HepG2 (cell line): Measurements from ENCODE around the gene ACAP3. TPM values are rescaled to one million over a fixed set of nuclear protein-coding genes. Genes with fewer than 3 reads are reported as not detected.

Experiments
- BHLHE40 ChIP-seq: IDR thresholded peaks from 2 replicates; pipeline ENCODE4 v1.6.1; 2011; ENCODE audit warnings: low read length, improper control_type of control experiment
- CAMTA2 ChIP-seq: sonication (generic); formaldehyde crosslinking; IDR thresholded peaks from 2 replicates; pipeline ENCODE4 v1.4.0; 2020; ENCODE audit warnings: mild to moderate bottlenecking, missing genetic modification reagents, borderline replicate concordance
- HOXA5 ChIP-seq: sonication (generic); formaldehyde crosslinking; IDR thresholded peaks from 2 replicates; pipeline ENCODE4 v1.4.0; 2020; ENCODE audit warnings: missing genetic modification reagents
- KDM4B ChIP-seq: sonication (generic); formaldehyde crosslinking; IDR thresholded peaks from 2 replicates; pipeline ENCODE4 v1.4.0; 2020; ENCODE audit warnings: missing genetic modification reagents
- KDM5B ChIP-seq: sonication (generic); formaldehyde crosslinking; IDR thresholded peaks from 2 replicates; pipeline ENCODE4 v1.4.0; 2020; ENCODE audit warnings: missing genetic modification reagents, mild to moderate bottlenecking, borderline replicate concordance
- PAWR ChIP-seq: sonication (generic); formaldehyde crosslinking; IDR thresholded peaks from 2 replicates; pipeline ENCODE4 v1.4.0; 2020; ENCODE audit warnings: missing genetic modification reagents, mild to moderate bottlenecking, borderline replicate concordance
- PHB2 ChIP-seq: fragments of 450-650 bp; IDR thresholded peaks from 2 replicates; pipeline ENCODE4 v1.6.1; 2018; ENCODE audit not compliant: partially characterized antibody
- RFX5 ChIP-seq: IDR thresholded peaks from 2 replicates; pipeline ENCODE4 v1.6.1; 2011; ENCODE audit warnings: low read depth, low read length, improper control_type of control experiment
- SALL1 ChIP-seq: sonication (generic); formaldehyde crosslinking; IDR thresholded peaks from 2 replicates; pipeline ENCODE4 v1.8.0; 2022; ENCODE audit warnings: mild to moderate bottlenecking, missing genetic modification reagents
- SMARCC2 ChIP-seq: fragments of 450-650 bp; IDR thresholded peaks from 2 replicates; pipeline ENCODE4 v1.6.1; 2017; ENCODE audit warnings: antibody characterized with exemption, mild to moderate bottlenecking
- TCF12 ChIP-seq, 2 experiments: fragments of 450-650 bp in 1 of 2; sonication (generic) in 1 of 2; formaldehyde crosslinking in 1 of 2; IDR thresholded peaks; 2 replicates each; pipeline versions ENCODE4 v1.6.1 to v1.8.0; 2017 to 2022; ENCODE audit warnings: antibody characterized with exemption in 1 of 2, mild to moderate bottlenecking in 1 of 2, missing genetic modification reagents in 1 of 2, moderate library complexity in 1 of 2
- TP53 ChIP-seq: sonication (generic); formaldehyde crosslinking; conservative IDR thresholded peaks from 2 replicates; pipeline ENCODE4 v1.4.0; 2020; ENCODE audit warnings: missing genetic modification reagents
- YEATS4 ChIP-seq: sonication (generic); formaldehyde crosslinking; IDR thresholded peaks from 2 replicates; pipeline ENCODE4 v1.4.0; 2020; ENCODE audit warnings: missing genetic modification reagents, borderline replicate concordance
- ZC3H13 ChIP-seq: sonication (generic); formaldehyde crosslinking; IDR thresholded peaks from 2 replicates; pipeline ENCODE4 v1.8.1; 2023; ENCODE audit warnings: mild to moderate bottlenecking, missing genetic modification reagents, moderate library complexity
- ZNF17 ChIP-seq: sonication (generic); formaldehyde crosslinking; IDR thresholded peaks from 2 replicates; pipeline ENCODE4 v1.5.0; 2020; ENCODE audit warnings: mild to moderate bottlenecking, missing genetic modification reagents
- ZSCAN30 ChIP-seq: sonication (generic); formaldehyde crosslinking; IDR thresholded peaks from 2 replicates; pipeline ENCODE4 v1.5.0; 2020; ENCODE audit warnings: mild to moderate bottlenecking, missing genetic modification reagents
- polyA plus RNA-seq, 8 experiments: library from polyadenylated mRNA; depleted of rRNA in 3 of 8; stranded (reverse) in 7 of 8; unstranded in 1 of 8; fragments of >200 nt; fragmentation: Illumina TruSeq in 4 of 8; extraction: Trizol in 4 of 8; gene quantifications; 2 replicates each; pipeline versions ENCODE4 v1.2.1 to v1.2.3, GENCODE V29; 2011 to 2016; ENCODE audit warnings: low read depth in 4 of 8, missing spikeins in 1 of 8, mixed read lengths in 1 of 8; ENCODE audit not compliant: insufficient read depth in 1 of 8
- total RNA-seq, 5 experiments: library from RNA; depleted of rRNA; stranded (reverse); fragments of >200 nt; fragmentation: Illumina TruSeq; extraction: Trizol; gene quantifications; 2 replicates each; pipeline ENCODE4 v1.2.3, GENCODE V29; 2016; ENCODE audit warnings: low read depth in 1 of 5
- TF ChIP-seq, protein P1 (sequence below): sonication (generic); formaldehyde crosslinking; IDR thresholded peaks from 2 replicates; pipeline ENCODE4 v1.4.0; 2020; ENCODE audit warnings: missing genetic modification reagents, borderline replicate concordance
- TF ChIP-seq, protein P2 (sequence below): sonication (generic); formaldehyde crosslinking; IDR thresholded peaks from 2 replicates; pipeline ENCODE4 v1.4.0; 2020; ENCODE audit warnings: mild to moderate bottlenecking, missing genetic modification reagents, borderline replicate concordance
- TF ChIP-seq, protein P3 (sequence below): sonication (generic); formaldehyde crosslinking; conservative IDR thresholded peaks from 2 replicates; pipeline ENCODE4 v1.4.0; 2020; ENCODE audit warnings: missing genetic modification reagents
- TF ChIP-seq, protein P4 (sequence below): sonication (generic); formaldehyde crosslinking; IDR thresholded peaks from 2 replicates; pipeline ENCODE4 v1.5.0; 2020; ENCODE audit warnings: mild to moderate bottlenecking, missing genetic modification reagents

Gene ACAP3
- total and polyA plus RNA-seq, 2 of the 13 experiments (the other 11 are each of a cell fraction or from before 2014, with no cell fraction given): 29.4 to 50.8 TPM

DNA sequence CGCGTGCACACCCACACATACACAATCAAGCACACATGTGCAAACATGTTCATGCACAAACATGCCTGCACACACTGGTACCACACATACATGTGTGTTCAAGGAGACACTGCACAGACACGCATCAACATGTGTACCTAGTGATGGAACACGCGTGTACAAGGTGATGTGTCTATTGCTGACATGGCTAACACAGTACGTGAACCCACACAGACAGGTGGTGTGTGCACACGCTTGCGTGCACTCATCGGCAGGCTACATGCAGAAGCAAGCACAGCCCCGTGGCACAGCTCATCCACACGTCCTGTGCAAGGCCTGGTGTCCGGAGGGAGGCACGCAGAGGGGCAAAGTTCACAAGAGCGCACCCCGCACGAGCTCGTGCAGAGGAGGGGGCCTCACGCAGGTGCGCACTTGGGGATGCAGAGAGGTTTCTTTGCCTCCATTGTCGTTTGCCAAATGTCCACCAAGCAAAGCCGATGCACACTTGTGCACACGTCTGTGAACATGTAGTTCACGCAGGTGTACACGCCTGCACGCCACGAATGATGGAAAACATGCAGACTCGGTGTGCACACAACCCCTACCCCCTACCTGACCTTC, 969 bp downstream of the ACAP3 start (continued):
- TF ChIP-seq, protein P1, sequence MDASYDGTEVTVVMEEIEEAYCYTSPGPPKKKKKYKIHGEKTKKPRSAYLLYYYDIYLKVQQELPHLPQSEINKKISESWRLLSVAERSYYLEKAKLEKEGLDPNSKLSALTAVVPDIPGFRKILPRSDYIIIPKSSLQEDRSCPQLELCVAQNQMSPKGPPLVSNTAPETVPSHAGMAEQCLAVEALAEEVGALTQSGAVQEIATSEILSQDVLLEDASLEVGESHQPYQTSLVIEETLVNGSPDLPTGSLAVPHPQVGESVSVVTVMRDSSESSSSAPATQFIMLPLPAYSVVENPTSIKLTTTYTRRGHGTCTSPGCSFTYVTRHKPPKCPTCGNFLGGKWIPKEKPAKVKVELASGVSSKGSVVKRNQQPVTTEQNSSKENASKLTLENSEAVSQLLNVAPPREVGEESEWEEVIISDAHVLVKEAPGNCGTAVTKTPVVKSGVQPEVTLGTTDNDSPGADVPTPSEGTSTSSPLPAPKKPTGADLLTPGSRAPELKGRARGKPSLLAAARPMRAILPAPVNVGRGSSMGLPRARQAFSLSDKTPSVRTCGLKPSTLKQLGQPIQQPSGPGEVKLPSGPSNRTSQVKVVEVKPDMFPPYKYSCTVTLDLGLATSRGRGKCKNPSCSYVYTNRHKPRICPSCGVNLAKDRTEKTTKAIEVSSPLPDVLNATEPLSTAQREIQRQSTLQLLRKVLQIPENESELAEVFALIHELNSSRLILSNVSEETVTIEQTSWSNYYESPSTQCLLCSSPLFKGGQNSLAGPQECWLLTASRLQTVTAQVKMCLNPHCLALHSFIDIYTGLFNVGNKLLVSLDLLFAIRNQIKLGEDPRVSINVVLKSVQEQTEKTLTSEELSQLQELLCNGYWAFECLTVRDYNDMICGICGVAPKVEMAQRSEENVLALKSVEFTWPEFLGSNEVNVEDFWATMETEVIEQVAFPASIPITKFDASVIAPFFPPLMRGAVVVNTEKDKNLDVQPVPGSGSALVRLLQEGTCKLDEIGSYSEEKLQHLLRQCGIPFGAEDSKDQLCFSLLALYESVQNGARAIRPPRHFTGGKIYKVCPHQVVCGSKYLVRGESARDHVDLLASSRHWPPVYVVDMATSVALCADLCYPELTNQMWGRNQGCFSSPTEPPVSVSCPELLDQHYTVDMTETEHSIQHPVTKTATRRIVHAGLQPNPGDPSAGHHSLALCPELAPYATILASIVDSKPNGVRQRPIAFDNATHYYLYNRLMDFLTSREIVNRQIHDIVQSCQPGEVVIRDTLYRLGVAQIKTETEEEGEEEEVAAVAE (CRISPR knock-in tag): no peak
- TF ChIP-seq YEATS4 (CRISPR knock-in tag) (no peak; the same call in 1 of the 2 replicates), HOXA5 (CRISPR knock-in tag) (no peak), RFX5 (no peak), TCF12 (IDR thresholded peaks at IDR 0.05) (no peak), TCF12 (CRISPR knock-in tag; IDR thresholded peaks at IDR 0.05) (no peak), ZC3H13 (CRISPR knock-in tag) (no peak; the same call in none of the 2 replicates), PHB2 (no peak), ZSCAN30 (no peak), CAMTA2 (CRISPR knock-in tag) (no peak), TP53 (no peak), KDM4B (CRISPR knock-in tag) (no peak), PAWR (CRISPR knock-in tag) (no peak), SALL1 (CRISPR knock-in tag) (peak; percentile 71), BHLHE40 (peak; percentile 57), SMARCC2 (no peak), KDM5B (CRISPR knock-in tag) (peak; percentile 48; the same call in 1 of the 2 replicates), ZNF17 (no peak)
- TF ChIP-seq, protein P2, sequence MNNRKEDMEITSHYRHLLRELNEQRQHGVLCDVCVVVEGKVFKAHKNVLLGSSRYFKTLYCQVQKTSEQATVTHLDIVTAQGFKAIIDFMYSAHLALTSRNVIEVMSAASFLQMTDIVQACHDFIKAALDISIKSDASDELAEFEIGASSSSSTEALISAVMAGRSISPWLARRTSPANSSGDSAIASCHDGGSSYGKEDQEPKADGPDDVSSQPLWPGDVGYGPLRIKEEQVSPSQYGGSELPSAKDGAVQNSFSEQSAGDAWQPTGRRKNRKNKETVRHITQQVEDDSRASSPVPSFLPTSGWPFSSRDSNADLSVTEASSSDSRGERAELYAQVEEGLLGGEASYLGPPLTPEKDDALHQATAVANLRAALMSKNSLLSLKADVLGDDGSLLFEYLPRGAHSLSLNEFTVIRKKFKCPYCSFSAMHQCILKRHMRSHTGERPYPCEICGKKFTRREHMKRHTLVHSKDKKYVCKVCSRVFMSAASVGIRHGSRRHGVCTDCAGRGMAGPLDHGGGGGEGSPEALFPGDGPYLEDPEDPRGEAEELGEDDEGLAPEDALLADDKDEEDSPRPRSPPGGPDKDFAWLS: no peak
- TF ChIP-seq, protein P3, sequence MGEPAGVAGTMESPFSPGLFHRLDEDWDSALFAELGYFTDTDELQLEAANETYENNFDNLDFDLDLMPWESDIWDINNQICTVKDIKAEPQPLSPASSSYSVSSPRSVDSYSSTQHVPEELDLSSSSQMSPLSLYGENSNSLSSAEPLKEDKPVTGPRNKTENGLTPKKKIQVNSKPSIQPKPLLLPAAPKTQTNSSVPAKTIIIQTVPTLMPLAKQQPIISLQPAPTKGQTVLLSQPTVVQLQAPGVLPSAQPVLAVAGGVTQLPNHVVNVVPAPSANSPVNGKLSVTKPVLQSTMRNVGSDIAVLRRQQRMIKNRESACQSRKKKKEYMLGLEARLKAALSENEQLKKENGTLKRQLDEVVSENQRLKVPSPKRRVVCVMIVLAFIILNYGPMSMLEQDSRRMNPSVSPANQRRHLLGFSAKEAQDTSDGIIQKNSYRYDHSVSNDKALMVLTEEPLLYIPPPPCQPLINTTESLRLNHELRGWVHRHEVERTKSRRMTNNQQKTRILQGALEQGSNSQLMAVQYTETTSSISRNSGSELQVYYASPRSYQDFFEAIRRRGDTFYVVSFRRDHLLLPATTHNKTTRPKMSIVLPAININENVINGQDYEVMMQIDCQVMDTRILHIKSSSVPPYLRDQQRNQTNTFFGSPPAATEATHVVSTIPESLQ: no peak
- TF ChIP-seq, protein P4, sequence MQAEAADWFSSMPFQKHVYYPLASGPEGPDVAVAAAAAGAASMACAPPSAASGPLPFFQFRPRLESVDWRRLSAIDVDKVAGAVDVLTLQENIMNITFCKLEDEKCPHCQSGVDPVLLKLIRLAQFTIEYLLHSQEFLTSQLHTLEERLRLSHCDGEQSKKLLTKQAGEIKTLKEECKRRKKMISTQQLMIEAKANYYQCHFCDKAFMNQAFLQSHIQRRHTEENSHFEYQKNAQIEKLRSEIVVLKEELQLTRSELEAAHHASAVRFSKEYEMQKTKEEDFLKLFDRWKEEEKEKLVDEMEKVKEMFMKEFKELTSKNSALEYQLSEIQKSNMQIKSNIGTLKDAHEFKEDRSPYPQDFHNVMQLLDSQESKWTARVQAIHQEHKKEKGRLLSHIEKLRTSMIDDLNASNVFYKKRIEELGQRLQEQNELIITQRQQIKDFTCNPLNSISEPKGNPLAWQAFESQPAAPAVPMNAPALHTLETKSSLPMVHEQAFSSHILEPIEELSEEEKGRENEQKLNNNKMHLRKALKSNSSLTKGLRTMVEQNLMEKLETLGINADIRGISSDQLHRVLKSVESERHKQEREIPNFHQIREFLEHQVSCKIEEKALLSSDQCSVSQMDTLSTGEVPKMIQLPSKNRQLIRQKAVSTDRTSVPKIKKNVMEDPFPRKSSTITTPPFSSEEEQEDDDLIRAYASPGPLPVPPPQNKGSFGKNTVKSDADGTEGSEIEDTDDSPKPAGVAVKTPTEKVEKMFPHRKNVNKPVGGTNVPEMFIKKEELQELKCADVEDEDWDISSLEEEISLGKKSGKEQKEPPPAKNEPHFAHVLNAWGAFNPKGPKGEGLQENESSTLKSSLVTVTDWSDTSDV (CRISPR knock-in tag): no peak
